OCI-LY7 (cell line): ENCODE measurements around the gene BLACAT1. TPM values are rescaled to one million over a fixed set of nuclear protein-coding genes. Genes with fewer than 3 reads are reported as not detected.

Source experiments
- BruUV-seq: library from RNA; stranded (reverse); fragments of 400-500 nt; replicated peaks from 2 replicates; lab custom pipeline; 2021; lab: Mats Ljungman, UMichigan
- CTCF ChIA-PET: fragments of 300-600 bp; sonication (Branson Sonifier 250); formaldehyde crosslinking; loops from one replicate; lab custom pipeline; 2022; ENCODE audit warnings: antibody characterized with exemption; ENCODE audit not compliant: unreplicated experiment; lab: Charles Lee
- POLR2A ChIA-PET: fragments of 300-600 bp; sonication (Branson Sonifier 250); formaldehyde crosslinking; loops from one replicate; lab custom pipeline; 2022; ENCODE audit warnings: antibody characterized with exemption; lab: Charles Lee
- DNase-seq: peaks from one replicate; pipeline ENCODE4 v3.0.0-alpha.2; 2015; ENCODE audit warnings: low spot score
- H2AFZ ChIP-seq: fragments of 200-600 bp; sonication (generic), shearing (Covaris generic); 2 replicates; pipeline ENCODE4 v1.6.1; 2014; ENCODE audit warnings: mild to moderate bottlenecking, antibody characterized with exemption, low read length, moderate library complexity
- H3K27ac ChIP-seq: fragments of 200-600 bp; sonication (generic); 2 replicates; pipeline ENCODE4 v1.5.1; 2014; ENCODE audit warnings: mixed run types, low read depth, mild to moderate bottlenecking, moderate library complexity, low read length, inconsistent platforms; ENCODE audit not compliant: poor library complexity, severe bottlenecking
- H3K36me3 ChIP-seq: fragments of 200-600 bp; sonication (generic); 2 replicates; pipeline ENCODE4 v1.6.1; 2014; ENCODE audit warnings: mild to moderate bottlenecking, antibody characterized with exemption, low read length, moderate library complexity, mixed read lengths; ENCODE audit not compliant: insufficient read depth
- H3K4me1 ChIP-seq: fragments of 200-600 bp; sonication (generic); 2 replicates; pipeline ENCODE4 v1.5.1; 2014; ENCODE audit warnings: mild to moderate bottlenecking, low read length; ENCODE audit not compliant: insufficient read depth, poor library complexity, severe bottlenecking
- H3K4me2 ChIP-seq: fragments of 200-600 bp; sonication (generic); 2 replicates; pipeline ENCODE4 v1.6.1; 2014; ENCODE audit warnings: mild to moderate bottlenecking, low read length
- H3K4me3 ChIP-seq: fragments of 200-600 bp; sonication (generic); 2 replicates; pipeline ENCODE4 v1.5.1; 2014; ENCODE audit warnings: mild to moderate bottlenecking, low read depth, low read length; ENCODE audit not compliant: poor library complexity, severe bottlenecking
- H3K79me2 ChIP-seq: fragments of 200-600 bp; sonication (generic); 2 replicates; pipeline ENCODE4 v1.6.1; 2016; ENCODE audit warnings: low read depth, mild to moderate bottlenecking, low read length, moderate library complexity, mixed read lengths; ENCODE audit not compliant: insufficient read depth
- H3K9me2 ChIP-seq: fragments of 200-600 bp; sonication (generic); 2 replicates; pipeline ENCODE4 v1.6.1; 2016; ENCODE audit warnings: mild to moderate bottlenecking, low read length, mixed read lengths; ENCODE audit not compliant: insufficient read depth
- H3K9me3 ChIP-seq: fragments of 200-600 bp; sonication (generic); 2 replicates; pipeline ENCODE4 v1.6.1; 2014; ENCODE audit warnings: mild to moderate bottlenecking, mixed run types, low read length, mixed read lengths
- H4K20me1 ChIP-seq: fragments of 200-600 bp; sonication (generic); 2 replicates; pipeline ENCODE4 v1.6.1; 2014; ENCODE audit warnings: mild to moderate bottlenecking, antibody characterized with exemption, low read length, moderate library complexity, mixed read lengths; ENCODE audit not compliant: insufficient read depth
- EZH2phosphoT487 ChIP-seq: fragments of 200-600 bp; sonication (generic); IDR thresholded peaks from 2 replicates; pipeline ENCODE4 v1.6.1; 2018; ENCODE audit warnings: low read depth, borderline replicate concordance, mild to moderate bottlenecking, mixed run types, antibody characterized with exemption, low read length, moderate library complexity, mixed read lengths
- intact Hi-C: fragments of 100-400 bp; cut with micrococcal nuclease; formaldehyde crosslinking; loops from one replicate; pipeline ENCODE4 v1.10.0; 2022; ENCODE audit not compliant: unreplicated experiment
- total RNA-seq, 2 experiments: library from RNA; depleted of rRNA in 1 of 2; stranded (reverse); fragments of >200 nt in 1 of 2; shearing (Covaris generic) in 1 of 2; gene quantifications; 2 replicates each; pipeline ENCODE4 v1.2.3, GENCODE V29; 2014 to 2022
- TF ChIP-seq, protein P1 (sequence below): fragments of 200-600 bp; sonication (generic); conservative IDR thresholded peaks from 2 replicates; pipeline ENCODE4 v1.5.1; 2014; ENCODE audit warnings: mild to moderate bottlenecking, antibody characterized with exemption, low read length, moderate library complexity, mixed read lengths

BLACAT1 gene
- total RNA-seq, 2 experiments from 2014 or later = 0.19 to 0.29 TPM

DNA sequence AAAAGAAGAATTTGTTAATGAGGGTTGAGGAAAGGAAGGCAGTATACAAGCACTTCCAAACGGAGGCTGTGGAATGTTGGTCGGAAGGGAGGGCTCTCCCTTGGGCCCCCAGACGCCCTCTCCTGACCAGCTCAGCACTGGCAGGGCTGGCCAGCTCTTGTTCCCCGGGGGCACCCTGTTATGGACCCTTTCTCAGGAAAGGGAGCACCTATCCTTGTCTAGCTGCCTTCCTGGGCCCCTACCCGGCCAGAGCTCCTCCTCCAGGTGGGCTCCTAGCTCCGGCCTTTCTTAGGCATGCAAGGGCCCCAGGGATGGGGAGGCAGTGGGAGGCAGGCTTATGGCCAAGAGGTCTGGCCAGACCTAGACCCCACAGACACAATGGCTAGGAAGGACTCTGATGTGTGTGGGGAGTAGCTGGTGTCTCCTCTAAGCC is 926 bp downstream of the BLACAT1 start:
- POLR2A ChIA-PET = interaction anchor here (0.7 to 1.1 kb wide), 2 partner anchors 15 to 70 kb away, joined by 3 read pairs; no protein-coding TSS in a partner anchor

DNA sequence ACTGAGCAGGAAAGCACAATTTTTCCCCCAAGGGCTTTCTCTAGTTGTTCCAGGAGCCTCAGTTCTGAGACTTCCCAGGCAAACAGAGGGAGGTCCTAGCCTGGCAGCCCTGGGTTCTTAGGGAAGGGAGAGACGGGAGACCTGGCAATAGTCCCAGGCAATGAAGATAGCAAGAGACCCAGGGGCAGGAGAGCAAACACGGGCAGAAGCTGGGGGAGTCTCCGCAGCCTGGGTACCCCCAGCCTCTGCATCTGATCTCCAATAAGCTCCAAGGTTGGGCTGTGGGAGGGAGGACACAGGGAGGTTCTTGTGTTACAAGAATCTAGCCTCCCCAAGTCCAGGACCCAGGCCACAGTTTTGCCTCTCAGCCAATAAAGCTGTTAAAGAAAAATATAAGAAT is 2.4 kb downstream of the BLACAT1 start:
- intact Hi-C loops = no loop called here
- H3K9me3 ChIP-seq = no peaks in the 10 kb centered on the region
- no TSS peak for BruUV-seq
- H3K4me1 ChIP-seq = peaks cover 8% of the 10 kb centered on the region
- ChIA-PET CTCF (no interaction called here), POLR2A (no interaction called here)
- H3K4me2 ChIP-seq = no peak overlapping the region
- no peaks in the 10 kb centered on the region for H3K79me2 ChIP-seq
- no peak overlapping the region for H3K27ac ChIP-seq
- no peaks in the 10 kb centered on the region for H3K9me2 ChIP-seq
- no peak for DNase-seq
- H2AFZ ChIP-seq = no peak overlapping the region
- no peak overlapping the region for H3K4me3 ChIP-seq
- TF ChIP-seq, protein P1, sequence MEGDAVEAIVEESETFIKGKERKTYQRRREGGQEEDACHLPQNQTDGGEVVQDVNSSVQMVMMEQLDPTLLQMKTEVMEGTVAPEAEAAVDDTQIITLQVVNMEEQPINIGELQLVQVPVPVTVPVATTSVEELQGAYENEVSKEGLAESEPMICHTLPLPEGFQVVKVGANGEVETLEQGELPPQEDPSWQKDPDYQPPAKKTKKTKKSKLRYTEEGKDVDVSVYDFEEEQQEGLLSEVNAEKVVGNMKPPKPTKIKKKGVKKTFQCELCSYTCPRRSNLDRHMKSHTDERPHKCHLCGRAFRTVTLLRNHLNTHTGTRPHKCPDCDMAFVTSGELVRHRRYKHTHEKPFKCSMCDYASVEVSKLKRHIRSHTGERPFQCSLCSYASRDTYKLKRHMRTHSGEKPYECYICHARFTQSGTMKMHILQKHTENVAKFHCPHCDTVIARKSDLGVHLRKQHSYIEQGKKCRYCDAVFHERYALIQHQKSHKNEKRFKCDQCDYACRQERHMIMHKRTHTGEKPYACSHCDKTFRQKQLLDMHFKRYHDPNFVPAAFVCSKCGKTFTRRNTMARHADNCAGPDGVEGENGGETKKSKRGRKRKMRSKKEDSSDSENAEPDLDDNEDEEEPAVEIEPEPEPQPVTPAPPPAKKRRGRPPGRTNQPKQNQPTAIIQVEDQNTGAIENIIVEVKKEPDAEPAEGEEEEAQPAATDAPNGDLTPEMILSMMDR = no peak
- TF ChIP-seq EZH2phosphoT487 = no peak
- no peaks in the 10 kb centered on the region for H4K20me1 ChIP-seq
- no peaks in the 10 kb centered on the region for H3K36me3 ChIP-seq

More for the DNA sequence above, 926 bp downstream of the BLACAT1 start:
- BruUV-seq = no TSS peak
- no peaks in the 10 kb centered on the region for H3K9me2 ChIP-seq
- H3K9me3 ChIP-seq = no peaks in the 10 kb centered on the region
- H3K4me3 ChIP-seq = no peak overlapping the region
- H3K36me3 ChIP-seq = no peaks in the 10 kb centered on the region
- no peak for DNase-seq
- no peak overlapping the region for H3K27ac ChIP-seq
- intact Hi-C loops = no loop called here
- H3K79me2 ChIP-seq = no peaks in the 10 kb centered on the region
- no peak overlapping the region for H3K4me2 ChIP-seq
- CTCF ChIA-PET = no interaction called here
- H3K4me1 ChIP-seq = no peaks in the 10 kb centered on the region
- no peak for TF ChIP-seq EZH2phosphoT487
- TF ChIP-seq, protein P1 = no peak
- no peak overlapping the region for H2AFZ ChIP-seq
- H4K20me1 ChIP-seq = no peaks in the 10 kb centered on the region

GRCh38 chr1:205452933-205453332 is 2.9 kb downstream of the BLACAT1 start:
- Histone ChIP-seq H3K9me3 (no peaks in the 10 kb centered on the region), H4K20me1 (no peaks in the 10 kb centered on the region), H3K79me2 (no peaks in the 10 kb centered on the region), H3K4me1 (peaks cover 8% of the 10 kb centered on the region), H2AFZ (no peak overlapping the region), H3K27ac (no peak overlapping the region), H3K4me2 (no peak overlapping the region), H3K36me3 (no peaks in the 10 kb centered on the region), H3K9me2 (no peaks in the 10 kb centered on the region), H3K4me3 (no peak overlapping the region)
- no peak for DNase-seq
- TF ChIP-seq, protein P1 = no peak
- TF ChIP-seq EZH2phosphoT487 = no peak
- ChIA-PET CTCF (no interaction called here), POLR2A (no interaction called here)
- no TSS peak for BruUV-seq
- intact Hi-C loops = no loop called here
